Endothelial cell (in vitro differentiated cells): ENCODE data around the gene TRIM3. TPM values are rescaled to one million over a fixed set of nuclear protein-coding genes. Genes with fewer than 3 reads are reported as not detected.
"Not testable (repeated sequence)": the region's sequence is repeated elsewhere in the genome, so short reads cannot be mapped to it uniquely, and the experiment has no call there.

Experiments
- DNase-seq: peaks from one replicate; pipeline ENCODE4 v3.0.0; 2021; ENCODE audit warnings: low spot score
- H3K27ac Mint-ChIP-seq: one replicate; pipeline ENCODE4 v1.8.0; 2021; ENCODE audit warnings: mixed read lengths, inconsistent platforms; ENCODE audit not compliant: unreplicated experiment
- H3K27me3 Mint-ChIP-seq: one replicate; pipeline ENCODE4 v1.8.0; 2021; ENCODE audit warnings: mild to moderate bottlenecking, moderate library complexity, mixed read lengths, inconsistent platforms; ENCODE audit not compliant: unreplicated experiment
- H3K36me3 Mint-ChIP-seq: one replicate; pipeline ENCODE4 v1.8.0; 2021; ENCODE audit warnings: mild to moderate bottlenecking, low read depth, mixed read lengths, inconsistent platforms; ENCODE audit not compliant: unreplicated experiment
- H3K4me1 Mint-ChIP-seq: one replicate; pipeline ENCODE4 v1.8.0; 2021; ENCODE audit warnings: mild to moderate bottlenecking, mixed read lengths, inconsistent platforms; ENCODE audit not compliant: unreplicated experiment
- H3K4me3 Mint-ChIP-seq: one replicate; pipeline ENCODE4 v1.8.0; 2021; ENCODE audit warnings: mild to moderate bottlenecking, mixed read lengths, inconsistent platforms; ENCODE audit not compliant: unreplicated experiment
- H3K9me3 Mint-ChIP-seq: one replicate; pipeline ENCODE4 v1.8.0; 2021; ENCODE audit warnings: mixed read lengths, inconsistent platforms; ENCODE audit not compliant: unreplicated experiment
- CTCF ChIP-seq: fragments of 200-600 bp; sonication (generic); IDR thresholded peaks from one replicate; pipeline ENCODE4 v1.5.0; 2021; ENCODE audit warnings: antibody characterized with exemption; ENCODE audit not compliant: unreplicated experiment
- long read RNA-seq: library from polyadenylated mRNA; unstranded; transcript quantifications from one replicate; pipeline ENCODE4 v2.0.0, GENCODE V29; 2020; ENCODE audit not compliant: unreplicated experiment
- total RNA-seq: library from RNA; stranded (reverse); fragmentation: NEBNext Ultra II Directional; extraction: Animal tissue kit (Norgen Biotek cat#: 25700); gene quantifications from one replicate; pipeline ENCODE4 v1.2.1, GENCODE V29; 2021; ENCODE audit not compliant: unreplicated experiment

Gene TRIM3
- 26.0 TPM for total RNA-seq
- long read RNA-seq, partial matches to known transcripts = 2 of 5 reads
- long read RNA-seq, other reads (novel, unspliced or antisense) = 1 of 5 reads

GRCh38 chr11:6473451-6474412 is at the start of gene TRIM3:
TSS of gene TRIM3 (minus strand) at chr11:6473941. CDS start at chr11:6465695, 8,246 bp downstream.
- H3K27ac Mint-ChIP-seq = peak within 1 kb of the TSS; percentile 98
- DNase-seq = peak; percentile 91
- no peak for TF ChIP-seq CTCF
- H3K4me1 Mint-ChIP-seq = peaks cover 18% of the 10 kb centered on the region
- peaks cover 10% of the 10 kb centered on the region for H3K27me3 Mint-ChIP-seq
- H3K36me3 Mint-ChIP-seq = peaks cover 3% of the 10 kb centered on the region
- peak within 1 kb of the TSS; percentile 95 for H3K4me3 Mint-ChIP-seq
- H3K9me3 Mint-ChIP-seq = no peaks in the 10 kb centered on the region

- Mint-ChIP-seq H3K9me3 (no peaks in the 10 kb centered on the region), H3K4me1 (no peaks in the 10 kb centered on the region), H3K27ac (no peak overlapping the region), H3K4me3 (no peak overlapping the region), H3K27me3 (no peaks in the 10 kb centered on the region), H3K36me3 (no peaks in the 10 kb centered on the region)
- TF ChIP-seq CTCF = no peak
- no peak for DNase-seq
Observed at GRCh38 chr11:6523253-6523652, 49.5 kb upstream of the TRIM3 start.

- H3K36me3 Mint-ChIP-seq, H3K27me3 Mint-ChIP-seq, H3K9me3 Mint-ChIP-seq, H3K4me3 Mint-ChIP-seq, DNase-seq, H3K27ac Mint-ChIP-seq, H3K4me1 Mint-ChIP-seq: not testable (repeated sequence)
Observed at GRCh38 chr11:6521946-6522345, 48.2 kb upstream of the TRIM3 start.

GRCh38 chr11:6520265-6520664 is 46.5 kb upstream of the TRIM3 start:
- Mint-ChIP-seq H3K36me3 (peaks cover 4% of the 10 kb centered on the region), H3K27ac (no peak overlapping the region)

GRCh38 chr11:6516865-6517264 is 43.1 kb upstream of the TRIM3 start:
- H3K9me3 Mint-ChIP-seq = no peaks in the 10 kb centered on the region
- no peak for TF ChIP-seq CTCF
- H3K27me3 Mint-ChIP-seq = no peaks in the 10 kb centered on the region
- no peaks in the 10 kb centered on the region for H3K4me1 Mint-ChIP-seq
- no peak overlapping the region for H3K27ac Mint-ChIP-seq
- no peak for DNase-seq
- peaks cover 19% of the 10 kb centered on the region for H3K36me3 Mint-ChIP-seq
- no peak overlapping the region for H3K4me3 Mint-ChIP-seq

More at GRCh38 chr11:6520265-6520664, 46.5 kb upstream of the TRIM3 start:
- TF ChIP-seq CTCF = no peak
- no peaks in the 10 kb centered on the region for H3K27me3 Mint-ChIP-seq
- DNase-seq = no peak
- no peaks in the 10 kb centered on the region for H3K4me1 Mint-ChIP-seq
- no peaks in the 10 kb centered on the region for H3K9me3 Mint-ChIP-seq
- no peak overlapping the region for H3K4me3 Mint-ChIP-seq
